Caco-2 (cell line): Measurements from ENCODE around the gene USP38. TPM values are rescaled to one million over a fixed set of nuclear protein-coding genes. Genes with fewer than 3 reads are reported as not detected.

ENCODE experiments used
- BruUV-seq: library from RNA; stranded (reverse); fragments of 400-500 nt; replicated peaks from 2 replicates; lab custom pipeline; 2021; lab: Mats Ljungman, UMichigan
- CTCF ChIA-PET: fragments of 300-600 bp; sonication (Branson Sonifier 250); formaldehyde crosslinking; loops from one replicate; lab custom pipeline; 2022; ENCODE audit warnings: antibody characterized with exemption; lab: Charles Lee
- POLR2A ChIA-PET: fragments of 300-600 bp; sonication (Branson Sonifier 250); formaldehyde crosslinking; loops from one replicate; lab custom pipeline; 2022; ENCODE audit warnings: antibody characterized with exemption; lab: Charles Lee
- DNase-seq, 2 experiments: peaks; one replicate each; pipeline versions ENCODE4 v3.0.0 to v3.0.0-alpha.2; 2020 to 2022
- H3K27me3 ChIP-seq: replicated peaks from 2 replicates; pipeline ENCODE4 v1.6.0; 2011; ENCODE audit warnings: low read length; ENCODE audit not compliant: control insufficient read depth, insufficient read depth
- H3K36me3 ChIP-seq: 2 replicates; pipeline ENCODE4 v1.5.1; 2011; ENCODE audit warnings: low read length; ENCODE audit not compliant: control insufficient read depth, insufficient read depth
- H3K4me1 ChIP-seq: fragments of 250-450 bp; sonication (Bioruptor Pico); 2 replicates; pipeline ENCODE4 v1.5.1; 2020; ENCODE audit warnings: mild to moderate bottlenecking
- H3K4me3 ChIP-seq: 2 replicates; pipeline ENCODE4 v1.5.1; 2011; ENCODE audit warnings: low read depth, mild to moderate bottlenecking, control low read depth, low read length
- H3K9me3 ChIP-seq: fragments of 250-450 bp; sonication (Bioruptor Pico); 2 replicates; pipeline ENCODE4 v1.5.1; 2020; ENCODE audit warnings: mild to moderate bottlenecking, moderate library complexity
- H3K27ac Mint-ChIP-seq: one replicate; pipeline ENCODE4 v1.8.0; 2022; ENCODE audit warnings: mixed read lengths; ENCODE audit not compliant: unreplicated experiment
- H3K27me3 Mint-ChIP-seq: one replicate; pipeline ENCODE4 v1.8.0; 2022; ENCODE audit warnings: mixed read lengths; ENCODE audit not compliant: insufficient read depth, unreplicated experiment
- H3K36me3 Mint-ChIP-seq: one replicate; pipeline ENCODE4 v1.8.0; 2022; ENCODE audit warnings: mild to moderate bottlenecking, mixed read lengths; ENCODE audit not compliant: insufficient read depth, unreplicated experiment
- H3K4me1 Mint-ChIP-seq: one replicate; pipeline ENCODE4 v1.8.0; 2022; ENCODE audit warnings: low read depth, mixed read lengths; ENCODE audit not compliant: unreplicated experiment
- H3K4me3 Mint-ChIP-seq: one replicate; pipeline ENCODE4 v1.8.0; 2022; ENCODE audit warnings: mild to moderate bottlenecking, moderate library complexity, mixed read lengths; ENCODE audit not compliant: unreplicated experiment
- H3K9me3 Mint-ChIP-seq: one replicate; pipeline ENCODE4 v1.8.0; 2022; ENCODE audit warnings: mixed read lengths; ENCODE audit not compliant: unreplicated experiment
- intact Hi-C: fragments of 100-400 bp; cut with micrococcal nuclease; formaldehyde crosslinking; loops from one replicate; pipeline ENCODE4 v1.10.0; 2022; ENCODE audit not compliant: unreplicated experiment
- total RNA-seq: library from RNA; stranded (reverse); gene quantifications from 2 replicates; pipeline ENCODE4 v1.2.3, GENCODE V29; 2022
- TF ChIP-seq, protein P1 (sequence below), 2 experiments: fragments of 200-600 bp in 1 of 2; IDR thresholded peaks; 1 replicate in 1 of 2; 2 replicates in 1 of 2; pipeline versions ENCODE4 v1.5.1 to v1.8.0; 2011 to 2022; ENCODE audit warnings: antibody characterized with exemption in 1 of 2, control low read depth in 1 of 2, inconsistent platforms in 1 of 2, low read depth in 1 of 2, low read length in 1 of 2, mild to moderate bottlenecking in 1 of 2, moderate library complexity in 1 of 2; ENCODE audit not compliant: insufficient read depth in 1 of 2, severe bottlenecking in 1 of 2, unreplicated experiment in 1 of 2

The USP38 gene
- total RNA-seq, 1 experiment from 2014 or later: 19.8 TPM

DNA sequence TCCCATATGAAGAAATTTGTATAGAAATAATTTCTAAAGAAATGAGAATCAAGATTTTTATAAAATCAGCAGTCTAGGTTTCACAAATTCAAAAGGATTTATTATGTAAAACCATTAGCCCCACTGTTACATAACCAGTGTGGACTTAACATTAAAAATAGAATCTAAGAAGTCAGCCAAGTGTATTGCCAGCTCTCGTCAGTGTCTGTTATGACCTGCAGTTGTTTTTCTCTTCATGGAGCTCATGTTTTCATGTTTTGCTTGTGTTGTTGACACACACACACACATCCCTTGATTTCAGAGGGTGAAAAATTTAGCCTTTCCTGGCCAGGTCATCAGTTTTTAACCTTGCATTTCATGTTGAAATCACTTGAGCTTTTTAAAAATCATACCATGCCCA is 39.5 kb downstream of the USP38 start:
- Histone ChIP-seq H3K9me3 (no peaks in the 10 kb centered on the region), H3K36me3 (no peaks in the 10 kb centered on the region), H3K4me1 (peaks cover 49% of the 10 kb centered on the region), H3K27me3 (no peaks in the 10 kb centered on the region), H3K4me3 (no peak overlapping the region)
- TF ChIP-seq, protein P1, sequence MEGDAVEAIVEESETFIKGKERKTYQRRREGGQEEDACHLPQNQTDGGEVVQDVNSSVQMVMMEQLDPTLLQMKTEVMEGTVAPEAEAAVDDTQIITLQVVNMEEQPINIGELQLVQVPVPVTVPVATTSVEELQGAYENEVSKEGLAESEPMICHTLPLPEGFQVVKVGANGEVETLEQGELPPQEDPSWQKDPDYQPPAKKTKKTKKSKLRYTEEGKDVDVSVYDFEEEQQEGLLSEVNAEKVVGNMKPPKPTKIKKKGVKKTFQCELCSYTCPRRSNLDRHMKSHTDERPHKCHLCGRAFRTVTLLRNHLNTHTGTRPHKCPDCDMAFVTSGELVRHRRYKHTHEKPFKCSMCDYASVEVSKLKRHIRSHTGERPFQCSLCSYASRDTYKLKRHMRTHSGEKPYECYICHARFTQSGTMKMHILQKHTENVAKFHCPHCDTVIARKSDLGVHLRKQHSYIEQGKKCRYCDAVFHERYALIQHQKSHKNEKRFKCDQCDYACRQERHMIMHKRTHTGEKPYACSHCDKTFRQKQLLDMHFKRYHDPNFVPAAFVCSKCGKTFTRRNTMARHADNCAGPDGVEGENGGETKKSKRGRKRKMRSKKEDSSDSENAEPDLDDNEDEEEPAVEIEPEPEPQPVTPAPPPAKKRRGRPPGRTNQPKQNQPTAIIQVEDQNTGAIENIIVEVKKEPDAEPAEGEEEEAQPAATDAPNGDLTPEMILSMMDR (IDR thresholded peaks at IDR 0.05; ENCODE audit: insufficient read depth in 1 of 2, low read depth in 1 of 2, low read length in 1 of 2, severe bottlenecking in 1 of 2, unreplicated experiment in 1 of 2): no peak
- POLR2A ChIA-PET: interaction anchor here (0.7 to 0.9 kb wide), 2 partner anchors 112 to 289 kb away, joined by 4 to 5 read pairs; partner anchors contain the start of gene GAB1
- DNase-seq: peak in 1 of 2 experiments; percentile 2
- Mint-ChIP-seq H3K4me3 (peak overlapping the region; percentile 62), H3K36me3 (peaks cover 21% of the 10 kb centered on the region), H3K27me3 (no peaks in the 10 kb centered on the region), H3K9me3 (no peaks in the 10 kb centered on the region), H3K27ac (peak overlapping the region; percentile 94), H3K4me1 (peaks cover 20% of the 10 kb centered on the region)
- BruUV-seq: no TSS peak
- intact Hi-C loops: no loop called here
- CTCF ChIA-PET: no interaction called here

DNA sequence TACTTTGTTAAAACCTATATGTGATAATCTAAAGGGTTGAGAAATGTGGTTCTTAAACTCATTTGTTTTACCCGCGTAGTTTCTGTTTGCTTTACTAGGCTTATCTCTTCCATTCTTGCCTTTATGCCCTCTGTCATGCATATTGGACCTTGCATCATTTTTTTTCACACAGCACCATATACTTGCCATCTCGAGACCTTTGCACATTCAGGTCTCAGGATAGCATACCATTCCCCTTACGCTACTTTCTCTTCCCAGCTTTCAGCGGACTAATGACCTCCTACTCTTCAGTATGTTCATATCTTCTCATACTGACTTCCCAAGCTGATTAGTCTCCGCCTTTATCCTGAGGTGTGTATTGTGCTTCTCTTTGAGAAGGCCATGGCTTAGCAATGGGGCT is 40.5 kb downstream of the USP38 start:
- Mint-ChIP-seq H3K4me3 (peak overlapping the region; percentile 62), H3K27me3 (no peaks in the 10 kb centered on the region), H3K36me3 (peaks cover 21% of the 10 kb centered on the region), H3K27ac (peak overlapping the region; percentile 94), H3K4me1 (peaks cover 20% of the 10 kb centered on the region), H3K9me3 (no peaks in the 10 kb centered on the region)
- intact Hi-C loops: loop anchor here (1.0 kb wide), 4 partner anchors 103 to 334 kb away; partner anchors contain the start of gene GAB1
- H3K27me3 ChIP-seq: no peaks in the 10 kb centered on the region
- no TSS peak for BruUV-seq
- H3K4me1 ChIP-seq: peaks cover 49% of the 10 kb centered on the region
- DNase-seq: peak; percentile 85 to 89
- ChIA-PET POLR2A (interaction anchor here (0.6 to 0.7 kb wide), 2 partner anchors 117 to 288 kb away, joined by 5 to 9 read pairs; no protein-coding TSS in a partner anchor), CTCF (interaction anchor here (1.0 kb wide), 1 partner anchor 112 kb away, joined by 3 read pairs; the partner anchor contains the start of gene GAB1)
- H3K9me3 ChIP-seq: no peaks in the 10 kb centered on the region
- TF ChIP-seq, protein P1 (IDR thresholded peaks at IDR 0.05; ENCODE audit: insufficient read depth in 1 of 2, low read depth in 1 of 2, low read length in 1 of 2, severe bottlenecking in 1 of 2, unreplicated experiment in 1 of 2): no peak
- H3K36me3 ChIP-seq: no peaks in the 10 kb centered on the region
- H3K4me3 ChIP-seq: no peak overlapping the region

DNA sequence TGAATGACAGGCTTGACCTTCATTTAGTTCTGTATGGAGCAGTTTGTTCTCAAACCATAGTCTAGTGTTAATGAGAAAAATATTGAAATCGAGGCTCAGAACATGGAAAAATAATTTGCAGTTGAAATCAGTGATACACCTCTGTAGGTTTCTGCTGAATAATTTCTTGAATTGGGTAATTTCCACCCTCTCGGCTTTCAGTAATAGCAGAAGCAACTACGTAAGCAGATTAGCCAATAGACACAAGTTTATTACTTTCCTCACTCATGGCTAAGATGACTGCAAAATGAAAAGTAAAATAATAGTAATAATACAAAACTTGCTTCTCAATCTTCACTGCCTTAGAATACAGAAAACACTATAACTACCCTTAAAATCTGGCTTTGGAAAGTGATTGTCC is 46.0 kb downstream of the USP38 start:
- no peak overlapping the region for H3K27ac Mint-ChIP-seq
- CTCF ChIA-PET: no interaction called here

More for the DNA sequence above, 46.0 kb downstream of the USP38 start:
- Histone ChIP-seq H3K4me1 (peaks cover 23% of the 10 kb centered on the region), H3K9me3 (no peaks in the 10 kb centered on the region), H3K4me3 (no peak overlapping the region), H3K36me3 (no peaks in the 10 kb centered on the region), H3K27me3 (no peaks in the 10 kb centered on the region)
- Mint-ChIP-seq H3K9me3 (no peaks in the 10 kb centered on the region), H3K4me3 (no peak overlapping the region), H3K4me1 (peaks cover 22% of the 10 kb centered on the region), H3K36me3 (peaks cover 10% of the 10 kb centered on the region), H3K27me3 (no peaks in the 10 kb centered on the region)
- intact Hi-C loops: no loop called here
- BruUV-seq: no TSS peak
- TF ChIP-seq, protein P1 (IDR thresholded peaks at IDR 0.05; ENCODE audit: insufficient read depth in 1 of 2, low read depth in 1 of 2, low read length in 1 of 2, severe bottlenecking in 1 of 2, unreplicated experiment in 1 of 2): no peak
- POLR2A ChIA-PET: no interaction called here
- DNase-seq: no peak
